Pancreas (tissue), 10 donors: ENCODE results near the gene PSMA6. TPM values are rescaled to one million over a fixed set of nuclear protein-coding genes. Genes with fewer than 3 reads are reported as not detected.
"Not testable (repeated sequence)": the region's sequence is repeated elsewhere in the genome, so short reads cannot be mapped to it uniquely, and the experiment has no call there.

Experiments used
- ATAC-seq, 4 donors: fragments of 200-7000 bp; cut with Tn5 transposase; one replicate each; pipeline versions ENCODE4 v1.8.0 to v1.9.1; 2020; ENCODE audit warnings: mild to moderate bottlenecking in 4 of 4, moderate library complexity in 4 of 4
- DNase-seq, 6 donors: peaks; one replicate each; pipeline ENCODE4 v3.0.0-alpha.2; 2020
- FAIRE-seq: peaks from 2 replicates; lab custom pipeline; 2012; peaks lifted over from hg19 to GRCh38; lab: Jason Lieb, UNC
- H3K27ac ChIP-seq, 4 donors: fragments of 200-600 bp; sonication (generic); 1 replicate in 3 of 4; 2 replicates in 1 of 4; pipeline versions ENCODE4 v1.5.0 to v1.8.0; 2020
- H3K27me3 ChIP-seq, 4 donors: fragments of 200-600 bp; one replicate each; pipeline ENCODE4 v1.8.0; 2021
- H3K36me3 ChIP-seq, 3 donors: fragments of 200-600 bp; sonication (generic) in 1 of 3; one replicate each; pipeline versions ENCODE4 v1.5.0 to v1.8.0; 2020 to 2021
- H3K4me1 ChIP-seq, 3 donors: fragments of 200-600 bp; one replicate each; pipeline ENCODE4 v1.8.0; 2021
- H3K4me3 ChIP-seq, 4 donors: fragments of 200-600 bp; sonication (generic) in 2 of 4; one replicate each; pipeline versions ENCODE4 v1.5.0 to v1.8.0; 2020 to 2021
- H3K9me3 ChIP-seq, 4 donors: fragments of 200-600 bp; one replicate each; pipeline ENCODE4 v1.8.0; 2021
- CTCF ChIP-seq, 4 donors: fragments of 200-600 bp; sonication (generic) in 3 of 4; IDR thresholded peaks; one replicate each; pipeline versions ENCODE4 v1.5.0 to v1.8.0; 2021; ENCODE audit warnings: antibody characterized with exemption in 4 of 4
- WGBS, 2 donors: extraction: QIAGEN DNeasy Blood & Tissue Kit; methylation state at CpG; one replicate each; pipeline ENCODE4 v1.1.7; 2013; 5-methylcytosine and 5-hydroxymethylcytosine counted together
- intact Hi-C, 3 donors: fragments of 100-400 bp; cut with DNase I; formaldehyde crosslinking; loops; one replicate each; pipeline versions ENCODE4 v1.11.1 to v1.14.2; 2022
- polyA plus RNA-seq, 2 donors: library from polyadenylated mRNA; stranded (reverse); fragments of 200-250 nt; gene quantifications; one replicate each; pipeline ENCODE4 v1.2.3, GENCODE V29; 2013
- total RNA-seq, 6 donors: library from RNA; stranded (reverse); fragmentation: NEBNext Ultra II Directional in 4 of 6; extraction: Animal tissue kit (Norgen Biotek cat#: 25700) in 4 of 6; gene quantifications; one replicate each; pipeline versions ENCODE4 v1.2.1 to v1.2.4, GENCODE V29; 2021 to 2023
- donor health status: healthy with polysubstance abuse.
- donor health status: DM: no; HTN: no; CAD: no; lungs with moderate emphysema.
- donor health status: DM: no; HTN: no; CAD: no.
- donor health status: control.
- donor health status: control.
- donor health status: Bipolar disorder and iron deficiency.
- donor health status: DM: yes; HTN: yes; CAD: no.
- donor health status: DM: no; HTN: no; CAD: no.
- donor health status: DM: no; HTN: no; CAD: no.
- donor health status: DM: yes; HTN: yes; CAD: no.

The PSMA6 gene
- total and polyA plus RNA-seq, 8 donors: 41.2 to 83.3 (median 58.4) TPM

- H3K27ac ChIP-seq: no peak overlapping the region
- FAIRE-seq (no peak), DNase-seq (no peak), ATAC-seq (no peak)
- 94 to 98% methylated on average over 4 of the region's 4 CpGs for WGBS, 2 donors
- no peaks in the 10 kb centered on the region for H3K4me1 ChIP-seq
- no peaks in the 10 kb centered on the region for H3K36me3 ChIP-seq
- H3K27me3 ChIP-seq: no peaks in the 10 kb centered on the region
- H3K4me3 ChIP-seq: no peak overlapping the region
- no peaks in the 10 kb centered on the region for H3K9me3 ChIP-seq
- intact Hi-C loops: no loop called here
- TF ChIP-seq CTCF (IDR thresholded peaks at IDR 0.05): no peak
These were observed 47.1 kb upstream of the PSMA6 start for GRCh38 chr14:35245051-35245450.

- no peak for TF ChIP-seq CTCF (IDR thresholded peaks at IDR 0.05)
- H3K4me3 ChIP-seq: no peak overlapping the region
- no peak for FAIRE-seq
- no peaks in the 10 kb centered on the region for H3K36me3 ChIP-seq
- ATAC-seq: no peak
- no peak overlapping the region for H3K27ac ChIP-seq
- no peaks in the 10 kb centered on the region for H3K27me3 ChIP-seq
- 65 to 72% methylated on average over 4 of the region's 4 CpGs for WGBS, 2 donors
- H3K9me3 ChIP-seq: no peaks in the 10 kb centered on the region
- no peak for DNase-seq
- intact Hi-C loops: no loop called here
- H3K4me1 ChIP-seq: no peaks in the 10 kb centered on the region
These were observed 44.3 kb upstream of the PSMA6 start for GRCh38 chr14:35247777-35248475.

- ATAC-seq (no peak), DNase-seq (no peak), FAIRE-seq (no peak)
- TF ChIP-seq CTCF (IDR thresholded peaks at IDR 0.05): no peak
- Histone ChIP-seq H3K9me3 (no peaks in the 10 kb centered on the region), H3K27ac (no peak overlapping the region), H3K4me1 (no peaks in the 10 kb centered on the region), H3K4me3 (no peak overlapping the region), H3K27me3 (no peaks in the 10 kb centered on the region), H3K36me3 (no peaks in the 10 kb centered on the region)
- intact Hi-C loops: no loop called here
These were observed 43.8 kb upstream of the PSMA6 start for GRCh38 chr14:35248476-35248788.

DNA sequence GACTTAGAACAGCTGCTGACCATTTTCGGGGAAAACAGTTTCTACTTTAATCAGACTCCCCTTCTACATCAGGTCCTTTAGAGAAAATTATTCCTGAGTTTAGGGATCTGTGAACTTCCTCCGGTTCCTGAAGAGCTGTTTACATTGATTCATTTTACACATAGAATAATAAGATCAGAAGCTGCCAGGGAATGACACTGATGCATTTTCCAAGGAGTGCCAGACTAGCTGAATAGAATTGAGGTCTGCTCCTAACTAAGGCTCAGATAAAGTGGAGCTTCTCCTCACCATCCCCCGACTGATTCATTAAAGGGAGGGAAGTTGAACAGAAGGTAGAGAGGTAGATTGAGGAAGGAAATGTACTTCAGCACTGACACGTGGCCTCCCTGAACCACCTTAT lies 41.9 kb upstream of the PSMA6 start:
- FAIRE-seq: no peak
- no peak for TF ChIP-seq CTCF (IDR thresholded peaks at IDR 0.05)
- WGBS, 2 donors: 83% methylated on average over 4 of the region's 4 CpGs
- Histone ChIP-seq H3K4me3 (no peak overlapping the region), H3K27me3 (no peaks in the 10 kb centered on the region), H3K4me1 (no peaks in the 10 kb centered on the region), H3K9me3 (no peaks in the 10 kb centered on the region), H3K27ac (no peak overlapping the region), H3K36me3 (no peaks in the 10 kb centered on the region)
- intact Hi-C loops: no loop called here
- no peak for ATAC-seq
- no peak for DNase-seq

DNA sequence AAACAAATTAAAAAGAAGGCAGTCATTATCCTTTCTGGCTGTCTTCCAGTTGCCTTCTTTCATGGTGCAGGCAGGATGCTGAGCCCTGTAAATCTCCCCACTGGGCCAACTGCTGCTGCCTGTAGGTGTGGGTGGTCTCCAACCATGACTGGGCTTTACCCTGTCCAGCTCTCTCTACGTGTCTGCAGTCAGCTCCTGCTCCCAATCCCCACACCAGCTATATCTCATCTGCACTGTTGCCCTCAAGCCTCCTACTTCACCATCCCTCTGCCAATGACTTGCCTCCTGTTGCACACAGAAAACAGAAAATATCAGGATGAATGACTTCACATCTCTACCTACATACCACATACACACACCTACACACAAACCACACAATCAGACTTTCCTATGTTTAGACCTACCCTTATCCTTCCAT lies 39.7 kb upstream of the PSMA6 start:
- no peaks in the 10 kb centered on the region for H3K4me1 ChIP-seq
- FAIRE-seq: no peak
- intact Hi-C loops: no loop called here
- 79 to 87% methylated on average over 1 of the region's 1 CpG for WGBS, 2 donors
- ATAC-seq: no peak
- no peak overlapping the region for H3K27ac ChIP-seq
- H3K9me3 ChIP-seq: no peaks in the 10 kb centered on the region
- H3K27me3 ChIP-seq: no peaks in the 10 kb centered on the region
- no peak for TF ChIP-seq CTCF (IDR thresholded peaks at IDR 0.05)
- H3K4me3 ChIP-seq: no peak overlapping the region
- no peaks in the 10 kb centered on the region for H3K36me3 ChIP-seq
- no peak for DNase-seq

- H3K36me3 ChIP-seq, H3K27me3 ChIP-seq, H3K27ac ChIP-seq, DNase-seq, H3K4me1 ChIP-seq, FAIRE-seq, intact Hi-C loops, H3K4me3 ChIP-seq, ATAC-seq, H3K9me3 ChIP-seq: not testable (repeated sequence)
- 92 to 93% methylated on average over 3 of the region's 3 CpGs for WGBS, 2 donors
These were observed 39.1 kb upstream of the PSMA6 start for GRCh38 chr14:35253056-35253455.

DNA sequence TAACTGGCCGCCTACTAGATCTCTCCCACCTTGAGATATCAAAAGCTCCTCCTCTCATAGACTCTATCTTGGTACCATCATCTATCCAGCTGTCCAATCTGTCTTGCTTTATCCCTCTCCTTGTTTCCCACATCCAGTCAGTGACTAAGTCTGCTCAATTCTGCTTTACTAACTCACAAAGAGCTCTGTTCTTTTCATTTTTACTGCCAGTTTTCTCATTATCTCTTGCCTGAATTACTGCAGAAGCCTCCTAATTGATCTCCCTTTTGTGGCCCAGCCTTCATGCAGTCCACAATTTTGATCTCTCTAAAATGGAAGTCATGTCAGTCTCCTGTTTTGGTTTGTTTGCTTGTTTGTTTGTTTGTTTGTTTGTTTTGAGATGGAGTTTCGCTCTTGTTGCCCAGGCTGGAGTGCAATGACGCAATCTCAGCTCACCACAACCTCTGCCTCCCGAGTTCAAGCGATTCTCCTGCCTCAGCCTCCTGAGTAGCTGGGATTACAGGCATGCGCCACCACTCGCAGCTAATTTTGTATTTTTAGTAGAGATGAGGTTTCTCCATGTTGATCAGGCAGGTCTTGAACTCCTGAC lies 38.1 kb upstream of the PSMA6 start:
- H3K4me3 ChIP-seq, ATAC-seq, FAIRE-seq, H3K27me3 ChIP-seq, H3K9me3 ChIP-seq, H3K4me1 ChIP-seq, DNase-seq, intact Hi-C loops, H3K36me3 ChIP-seq, H3K27ac ChIP-seq: not testable (repeated sequence)
- WGBS, 2 donors: 92 to 94% methylated on average over 7 of the region's 7 CpGs
